GM19324 (cell line): ENCODE measurements around the gene FGB.

Experiments
- ATAC-seq: cut with Tn5 transposase; IDR thresholded peaks from one replicate; pipeline ENCODE4 v1.9.1; 2021; ENCODE audit warnings: mild to moderate bottlenecking, moderate library complexity; ENCODE audit not compliant: unreplicated experiment, low FRiP score

Gene FGB

DNA sequence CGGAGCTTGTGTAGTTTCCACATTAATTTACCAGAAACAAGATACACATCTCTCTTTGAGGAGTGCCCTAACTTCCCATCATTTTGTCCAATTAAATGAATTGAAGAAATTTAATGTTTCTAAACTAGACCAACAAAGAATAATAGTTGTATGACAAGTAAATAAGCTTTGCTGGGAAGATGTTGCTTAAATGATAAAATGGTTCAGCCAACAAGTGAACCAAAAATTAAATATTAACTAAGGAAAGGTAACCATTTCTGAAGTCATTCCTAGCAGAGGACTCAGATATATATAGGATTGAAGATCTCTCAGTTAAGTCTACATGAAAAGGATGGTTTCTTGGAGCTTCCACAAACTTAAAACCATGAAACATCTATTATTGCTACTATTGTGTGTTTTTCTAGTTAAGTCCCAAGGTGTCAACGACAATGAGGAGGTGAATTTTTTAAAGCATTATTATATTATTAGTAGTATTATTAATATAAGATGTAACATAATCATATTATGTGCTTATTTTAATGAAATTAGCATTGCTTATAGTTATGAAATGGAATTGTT, at the start of gene FGB:
Gene FGB (plus strand): TSS at position 315 of the 558 bp plus-strand sequence. CDS start 8 bp downstream, at position 323.
- no peak for ATAC-seq

DNA sequence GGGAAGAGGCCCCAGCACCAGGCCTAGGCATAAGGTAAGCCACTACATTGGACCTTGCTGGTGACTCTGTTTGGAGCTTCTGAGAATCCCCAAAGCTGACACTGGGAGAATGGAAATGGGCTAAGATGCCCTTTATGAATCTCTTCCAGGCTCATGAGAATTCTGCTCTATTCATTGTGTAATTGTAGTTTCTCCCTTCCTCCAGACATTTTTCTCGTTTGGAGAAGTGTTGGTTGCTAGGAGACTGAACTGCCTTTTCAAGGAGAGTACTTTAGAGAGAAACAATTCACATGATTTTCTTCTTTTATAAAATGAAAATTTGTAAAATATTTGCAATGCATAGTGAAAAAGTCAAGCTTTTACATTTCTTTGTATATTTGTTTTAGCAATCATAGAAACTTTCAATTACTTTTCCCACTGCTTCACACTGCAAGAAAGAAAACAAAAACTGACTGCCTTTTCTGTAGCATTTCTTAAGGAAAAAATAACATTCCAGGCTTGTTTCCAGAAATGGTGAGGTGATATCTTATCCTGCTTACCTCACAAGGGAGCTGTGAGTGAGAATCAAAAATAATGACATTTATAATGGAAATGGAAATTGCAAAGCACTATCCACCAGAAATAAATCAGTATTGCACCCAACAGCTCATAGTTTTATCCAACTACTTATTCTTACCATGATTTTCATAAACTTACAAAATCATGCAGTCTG, 46.3 kb upstream of the FGB start:
- no peak for ATAC-seq

DNA sequence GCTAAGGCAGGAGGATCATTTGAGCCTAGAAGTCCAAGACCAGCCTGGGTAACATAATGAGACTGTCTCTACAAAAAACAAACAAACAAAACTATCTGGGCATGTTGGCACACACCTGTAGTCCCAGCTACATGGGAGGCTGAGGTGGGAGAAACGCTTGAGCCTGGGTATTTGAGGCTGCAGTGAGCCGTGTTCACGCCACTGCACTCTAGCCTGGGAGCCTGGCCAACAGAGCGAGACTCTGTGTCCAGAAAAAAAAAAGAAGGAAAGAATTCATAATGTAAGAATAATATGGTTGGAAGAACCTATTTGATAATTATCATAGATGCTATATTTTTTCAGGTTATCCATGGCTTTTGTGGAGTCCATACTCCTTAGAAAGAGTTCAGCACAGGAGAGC, 45.2 kb upstream of the FGB start:
- no peak for ATAC-seq

DNA sequence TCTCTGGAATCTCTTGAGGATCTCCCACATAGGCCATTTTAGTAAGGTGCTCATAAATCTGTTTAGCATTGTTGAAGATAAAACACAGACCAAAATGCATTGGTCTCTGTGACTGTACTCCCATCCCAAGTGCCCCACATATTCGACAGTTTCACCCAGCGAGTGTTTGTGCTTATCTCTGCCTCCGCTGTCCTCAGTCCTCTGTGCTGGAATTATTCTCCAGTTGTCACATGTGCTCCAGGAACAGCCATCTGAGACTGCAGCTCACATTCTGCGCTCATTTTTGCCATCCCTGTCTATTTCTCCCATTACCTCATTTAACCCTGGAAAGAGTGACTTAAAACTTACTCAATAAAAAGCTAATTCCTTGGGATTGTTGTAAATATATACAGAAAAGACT, 43.6 kb upstream of the FGB start:
- no peak for ATAC-seq

DNA sequence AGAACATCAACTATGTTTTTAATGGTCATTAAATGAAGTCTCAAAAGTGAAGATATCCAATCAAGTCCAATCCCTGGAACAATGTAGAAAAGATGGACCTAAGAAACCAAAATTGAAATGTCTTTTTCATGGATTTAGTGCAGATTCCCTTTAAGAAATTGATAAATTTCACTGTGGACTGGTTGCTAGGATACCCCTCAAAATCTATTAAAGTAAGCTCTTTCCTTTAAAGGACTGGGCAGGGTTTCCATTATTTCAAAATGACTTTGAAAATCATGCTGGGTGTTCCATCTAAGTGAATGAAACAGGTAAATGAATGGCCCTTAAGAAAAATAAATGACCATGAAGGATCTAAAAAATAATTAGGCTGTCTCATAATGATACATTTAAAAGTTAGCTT, 41.2 kb upstream of the FGB start:
- ATAC-seq, result no peak

DNA sequence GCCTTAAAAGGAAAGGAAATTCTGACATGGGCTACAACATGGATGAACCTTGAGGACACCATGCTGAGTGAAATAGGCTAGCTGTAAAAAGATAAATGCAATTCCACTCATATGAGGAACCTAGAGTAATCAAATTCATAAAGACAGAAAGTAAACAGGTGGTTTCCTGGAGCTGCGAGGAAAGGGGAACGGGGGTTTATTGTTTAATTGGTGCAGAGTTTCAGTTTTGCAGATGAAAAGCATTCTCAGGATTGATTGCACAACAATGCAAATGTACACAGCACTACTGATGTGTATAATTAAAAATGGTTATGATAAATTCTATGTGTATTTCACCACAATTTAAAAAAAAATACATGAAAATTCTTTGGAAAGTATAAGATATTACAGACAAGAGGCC, 36.7 kb upstream of the FGB start:
- no peak for ATAC-seq

DNA sequence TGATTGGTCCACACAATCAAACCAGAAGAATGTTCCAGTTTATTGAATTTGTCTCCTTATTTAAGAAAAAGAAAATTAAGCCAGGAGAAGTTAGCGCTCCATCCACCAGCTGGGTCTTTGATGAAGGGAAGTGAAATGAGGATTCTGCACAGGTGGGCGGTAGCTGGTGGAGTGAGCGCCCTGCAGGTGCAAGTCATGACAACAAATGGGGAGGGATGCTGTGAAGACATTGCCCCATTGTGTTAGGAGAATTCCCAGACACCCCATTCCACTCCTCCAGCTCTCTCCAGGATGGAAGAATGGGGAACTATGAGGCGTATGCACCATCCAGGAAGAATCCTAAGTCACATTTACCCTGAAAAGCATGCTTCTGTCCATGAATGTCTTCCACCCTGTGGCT, 35.5 kb upstream of the FGB start:
- ATAC-seq, result no peak

DNA sequence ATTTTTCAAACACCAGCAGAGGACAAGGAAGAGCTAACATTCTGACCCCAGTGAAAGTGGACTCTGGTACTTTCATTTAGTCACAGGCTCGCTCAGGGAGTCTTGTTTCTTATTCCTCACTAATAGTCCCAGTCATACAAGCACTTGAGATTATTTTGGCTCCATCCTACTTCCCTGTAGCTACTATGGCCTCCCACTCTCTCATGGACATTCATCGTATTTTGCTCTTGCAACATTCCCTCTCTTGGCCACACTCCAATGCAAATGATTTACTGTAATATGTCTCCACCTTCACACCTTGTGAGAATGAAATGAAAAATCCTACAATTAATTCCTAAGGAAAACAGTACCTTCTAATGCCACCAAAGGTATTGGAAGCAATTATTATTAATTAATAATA, 33.9 kb upstream of the FGB start:
- no peak for ATAC-seq

DNA sequence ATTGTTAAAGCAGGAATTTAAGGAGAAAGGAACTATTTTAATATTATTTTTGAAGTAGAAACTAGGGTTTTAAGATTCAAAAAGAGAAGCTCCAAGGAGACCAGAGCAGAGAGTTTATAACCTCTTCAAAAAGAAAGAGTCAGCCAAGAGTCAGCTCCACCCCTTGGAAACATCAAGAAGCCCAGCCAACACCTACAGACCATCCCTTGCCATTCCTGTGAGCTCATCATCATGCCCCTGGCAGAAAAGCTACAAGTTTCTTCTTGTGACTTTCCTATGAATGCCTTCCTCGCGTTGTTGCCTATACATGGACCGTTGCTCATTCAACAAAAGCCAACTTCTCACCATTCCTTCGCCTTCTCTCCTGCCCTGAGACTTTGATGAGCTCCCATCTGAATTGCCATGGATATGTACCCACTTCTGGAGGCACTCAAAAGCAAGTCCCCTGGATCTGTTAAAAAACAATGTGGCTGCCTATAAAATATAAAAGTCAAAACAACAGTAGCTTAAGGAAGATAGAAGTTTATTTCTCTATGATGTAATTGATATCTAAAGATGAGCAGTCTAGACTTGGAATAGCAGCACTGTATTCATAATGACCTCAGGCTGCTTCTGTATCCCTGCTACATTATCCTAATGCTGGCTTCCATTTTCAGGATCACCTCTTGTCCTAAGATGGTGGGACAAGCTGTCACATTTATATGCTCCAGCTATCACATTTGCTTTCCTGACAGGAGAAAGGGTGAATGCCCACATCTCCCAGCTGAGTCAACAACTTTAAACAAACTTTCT, 32.9 kb upstream of the FGB start:
- no peak for ATAC-seq

DNA sequence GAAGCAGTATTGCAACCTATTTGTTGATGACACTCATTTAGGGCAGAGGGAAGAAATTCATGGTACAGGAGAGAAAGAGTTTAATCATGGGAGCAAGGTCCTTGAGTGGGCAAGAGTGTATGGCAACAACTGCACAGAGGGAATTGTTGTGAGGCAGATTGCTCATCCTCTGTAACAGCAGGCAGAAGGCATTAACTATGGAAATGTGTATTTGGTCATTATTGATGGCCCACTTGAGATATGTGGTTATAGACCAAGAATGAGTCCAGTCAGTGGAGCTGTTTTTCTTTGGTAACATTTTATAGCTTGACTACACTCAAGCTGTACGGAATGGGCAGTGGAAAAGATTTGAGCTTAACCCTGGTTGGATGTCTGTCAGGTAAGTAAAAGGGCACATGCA, 28.5 kb upstream of the FGB start:
- no peak for ATAC-seq

DNA sequence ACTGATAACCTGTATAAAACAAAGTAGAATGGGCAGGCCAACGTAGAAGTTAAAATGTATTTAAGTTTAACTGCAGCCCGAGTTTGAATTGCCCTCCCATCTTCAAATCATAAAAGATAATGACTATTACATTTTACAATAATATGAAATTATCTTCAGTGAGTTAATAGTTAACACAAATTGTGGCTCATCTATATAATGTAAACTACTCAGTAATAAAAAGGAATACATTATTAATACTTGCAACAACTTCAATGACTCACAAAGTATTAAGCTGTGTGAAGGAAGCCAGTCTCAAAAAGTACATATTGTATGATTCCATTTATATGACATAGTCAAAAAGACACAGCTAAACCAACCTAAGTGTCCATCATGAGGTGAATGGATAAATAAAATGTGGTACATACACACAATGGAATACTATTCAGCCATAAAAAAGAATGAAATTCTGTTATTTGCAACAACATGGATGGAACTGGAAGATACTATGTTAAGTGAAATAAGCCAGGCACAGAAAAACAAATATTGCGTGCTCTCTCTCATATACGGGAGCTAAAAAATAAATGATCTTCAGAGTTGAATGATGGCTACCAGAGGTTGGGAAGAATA, 20.4 kb upstream of the FGB start:
- ATAC-seq, result no peak

DNA sequence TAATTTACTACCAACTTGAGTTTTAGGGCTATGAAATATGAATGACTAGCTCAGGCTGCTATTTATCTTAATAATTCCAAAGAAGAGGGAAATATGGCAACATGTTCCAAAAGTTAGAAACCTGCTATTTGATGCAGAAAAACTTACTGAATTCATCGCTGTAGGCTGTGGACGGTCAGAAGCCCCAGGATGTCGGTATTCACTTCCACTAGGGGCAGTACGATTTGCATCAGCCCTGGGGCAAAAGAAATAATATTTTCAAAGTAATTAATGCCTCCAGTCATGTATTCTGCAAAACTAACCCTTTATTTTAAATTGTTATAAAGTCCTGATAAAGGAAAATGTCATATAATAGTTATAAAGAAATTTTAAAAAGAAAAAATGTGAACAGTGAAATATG, 17.1 kb upstream of the FGB start:
- no peak for ATAC-seq

DNA sequence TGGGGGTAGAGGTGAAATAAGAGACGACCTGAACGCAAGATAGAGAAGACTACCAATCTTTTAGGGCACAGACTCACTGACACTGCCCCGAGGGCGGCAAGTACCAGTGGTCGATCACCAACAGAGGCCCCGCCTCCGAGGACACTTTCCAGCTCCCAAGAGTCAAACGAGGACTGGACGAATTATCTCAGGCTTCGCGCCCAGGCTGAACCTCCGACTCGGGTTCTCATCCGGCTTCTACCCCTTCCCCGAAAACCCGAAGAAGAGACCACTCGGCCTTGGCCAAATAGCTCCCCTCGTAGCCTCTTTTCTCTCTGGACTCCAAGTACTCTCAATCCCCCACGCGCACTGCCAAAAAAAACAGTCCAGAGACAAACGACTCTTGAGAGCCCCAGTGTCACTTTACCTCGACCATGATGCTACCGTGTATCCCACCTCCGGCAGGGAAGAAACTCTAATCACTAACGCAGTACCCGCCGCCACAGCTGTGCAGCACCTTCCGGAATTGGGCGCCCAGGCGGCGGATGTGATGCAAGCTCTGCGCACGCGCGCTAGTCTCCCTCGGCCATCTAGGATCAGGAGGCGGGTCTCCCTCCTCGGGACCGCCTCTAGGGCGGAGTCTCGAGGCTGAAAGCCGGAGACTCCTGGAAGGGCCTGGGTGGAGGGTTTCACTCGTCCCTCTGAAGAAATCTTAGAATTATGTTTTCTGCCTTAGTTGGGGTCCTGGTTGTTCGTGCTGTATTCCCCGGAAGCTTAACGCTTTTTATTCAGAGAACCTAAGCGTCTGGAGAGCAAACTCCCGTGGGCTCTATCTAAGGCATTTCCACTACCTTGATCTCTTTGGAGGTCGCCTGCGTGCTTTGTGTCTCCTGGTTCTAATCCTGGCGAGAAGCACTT, 12.7 kb upstream of the FGB start, which contains the start of gene PLRG1:
Gene PLRG1 (minus strand): TSS at position 507 of the 897 bp plus-strand sequence. CDS start 92 bp downstream, at position 415.
- peak; percentile 100 for ATAC-seq

DNA sequence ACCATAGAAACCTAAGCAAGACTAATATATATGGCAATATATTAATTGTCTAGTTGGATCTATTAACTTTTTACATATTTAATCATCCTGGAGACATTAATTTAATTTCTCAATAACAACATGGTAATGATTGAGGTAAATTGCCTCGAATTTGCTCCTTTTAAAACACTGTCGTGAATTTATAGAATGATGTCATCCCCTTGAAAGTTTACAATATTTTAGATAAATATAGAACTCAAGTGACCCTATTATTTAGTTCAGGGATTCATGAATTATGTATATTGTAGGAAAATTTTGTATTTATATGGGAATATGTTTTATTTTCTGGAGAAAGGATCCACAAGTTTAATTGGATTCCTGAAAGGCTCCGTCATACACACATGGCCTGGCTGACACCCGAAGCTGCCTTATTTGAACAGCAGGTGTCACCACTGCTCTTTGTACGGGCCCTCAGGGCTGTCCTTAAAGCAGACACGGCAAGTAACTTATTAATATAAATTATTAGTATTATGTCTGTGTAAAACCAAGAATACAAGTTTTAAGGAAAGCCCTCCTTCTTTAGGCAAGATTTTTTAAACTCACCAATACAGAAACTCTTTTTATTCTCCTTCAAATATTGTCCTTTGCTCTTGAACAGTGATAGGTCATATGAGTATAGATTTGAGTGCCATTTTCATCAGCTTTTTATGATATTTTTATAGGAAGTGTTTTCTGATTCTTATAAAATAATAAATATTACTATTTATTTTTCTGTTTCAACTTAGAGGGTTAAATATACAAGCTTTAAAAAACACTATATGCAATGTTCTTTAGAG, 10.7 kb upstream of the FGB start:
- ATAC-seq, result peak; percentile 40

DNA sequence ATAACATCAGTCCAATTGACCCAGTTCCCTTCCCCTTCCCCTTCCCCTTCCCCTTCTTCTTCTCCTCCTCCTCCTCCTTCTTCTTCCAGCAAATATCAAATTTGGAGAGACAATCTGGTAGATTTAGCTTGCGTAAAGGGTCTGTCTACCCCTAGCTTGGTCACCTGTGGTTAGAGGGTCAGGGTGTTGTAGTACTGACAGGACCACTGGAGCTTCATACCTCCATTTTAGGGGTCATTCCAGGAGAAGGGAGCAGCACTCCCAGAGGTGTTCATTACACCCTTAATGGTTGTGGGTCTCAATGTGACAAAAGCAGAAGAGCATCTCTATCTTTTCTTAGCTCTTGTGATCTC, 3.7 kb upstream of the FGB start:
- ATAC-seq, result peak; percentile 20

DNA sequence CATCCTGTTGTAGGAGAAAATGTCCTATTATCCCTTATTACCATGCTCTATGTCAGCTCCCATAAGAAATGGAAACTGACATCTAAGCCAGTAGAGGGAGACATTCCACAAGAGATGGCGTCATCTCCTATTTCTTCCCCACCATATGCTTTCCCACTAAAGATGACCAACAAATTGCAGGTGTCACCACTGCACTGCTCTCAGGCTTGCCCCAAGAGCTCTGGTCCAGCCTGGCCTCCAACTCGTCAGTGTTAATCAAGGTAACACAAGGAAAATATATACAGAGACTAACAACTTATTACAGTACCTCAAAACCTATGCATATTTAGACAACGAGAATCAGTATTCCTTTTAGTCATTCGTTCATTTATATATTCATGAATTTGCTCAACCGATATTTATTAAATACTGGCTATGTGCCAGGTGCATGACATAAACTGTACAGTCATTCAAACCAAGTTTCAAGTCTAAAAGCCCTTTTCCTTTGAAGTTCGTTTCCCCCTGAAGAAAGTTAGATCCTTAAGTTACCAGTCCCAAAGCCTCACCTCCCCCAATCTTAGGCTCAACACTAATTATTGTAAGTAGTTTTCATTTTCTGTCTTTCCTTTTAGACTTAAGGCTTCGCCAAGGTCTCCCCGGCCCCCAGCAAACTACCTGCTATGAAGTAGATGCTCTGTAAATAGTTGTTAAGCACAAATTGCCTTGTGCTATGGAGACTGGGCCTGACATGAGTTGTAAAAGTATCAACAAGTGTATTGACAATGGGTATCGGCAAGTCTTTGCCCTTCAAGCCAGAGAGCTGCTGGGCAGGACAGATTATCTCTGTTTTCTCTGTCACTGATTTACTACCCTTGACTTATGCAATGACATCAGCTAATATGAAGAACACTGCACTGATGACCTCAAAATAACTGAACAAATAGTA, 3.1 kb upstream of the FGB start:
- peak; percentile 82 for ATAC-seq

DNA sequence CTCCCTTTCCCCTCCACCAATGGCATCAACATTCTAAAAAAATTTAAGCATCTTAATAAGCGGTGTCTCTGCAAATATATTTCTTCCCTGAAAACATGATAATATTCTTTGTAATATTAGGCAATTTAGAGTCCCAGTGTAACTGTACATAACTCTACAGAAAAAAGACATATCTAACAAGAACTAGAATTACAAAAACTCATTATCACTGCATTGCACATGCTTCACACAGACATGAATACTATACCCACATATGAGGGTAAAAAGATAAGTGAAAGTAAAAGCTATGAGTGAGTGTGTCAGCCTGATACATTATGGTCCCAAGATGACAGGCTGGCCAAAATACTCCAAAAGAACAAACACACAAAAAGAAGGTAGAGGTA, 2.4 kb upstream of the FGB start:
- ATAC-seq, result no peak

DNA sequence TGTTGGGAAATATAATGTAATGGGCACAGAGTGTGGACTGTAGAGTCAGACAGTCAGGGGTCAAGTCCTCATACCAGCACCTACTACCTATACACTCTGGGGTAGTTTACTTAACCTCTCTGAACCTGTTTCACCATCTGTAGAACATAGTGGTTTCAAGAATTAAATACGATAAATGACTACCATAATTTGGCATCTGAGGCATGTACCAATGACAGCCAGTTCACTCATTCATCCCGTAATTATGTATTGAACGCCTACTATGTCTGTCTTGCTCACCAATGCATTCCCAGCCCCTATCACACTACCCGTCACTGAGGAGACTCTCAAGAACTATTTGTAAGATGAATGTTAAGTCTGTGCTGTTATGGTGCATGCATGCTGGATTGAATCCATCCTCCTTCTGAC, 2.0 kb upstream of the FGB start:
- ATAC-seq, result no peak
